H1 (cell line): ENCODE measurements around the gene PDE5A. TPM values are rescaled to one million over a fixed set of nuclear protein-coding genes. Genes with fewer than 3 reads are reported as not detected.

Experiments
- ASH2L ChIP-seq: fragments of 200-600, 300-600 bp; sonication (generic); IDR thresholded peaks from one replicate; pipeline ENCODE4 v1.7.1; 2017; ENCODE audit warnings: low read length
- ATF3 ChIP-seq: IDR thresholded peaks from 2 replicates; pipeline ENCODE4 v1.6.1; 2011; ENCODE audit warnings: low read depth, mild to moderate bottlenecking, low read length; ENCODE audit not compliant: insufficient read depth
- BRCA1 ChIP-seq: IDR thresholded peaks from 2 replicates; pipeline ENCODE4 v1.6.1; 2012; ENCODE audit warnings: low read depth, low read length, improper control_type of control experiment
- EGR1 ChIP-seq: IDR thresholded peaks from 2 replicates; pipeline ENCODE4 v1.6.1; 2011; ENCODE audit warnings: low read depth, low read length, borderline replicate concordance
- EP300 ChIP-seq, 2 experiments: IDR thresholded peaks; 1 replicate in 1 of 2; 2 replicates in 1 of 2; pipeline ENCODE4 v1.6.1; 2011 to 2012; ENCODE audit warnings: low read depth in 2 of 2, low read length in 2 of 2, mild to moderate bottlenecking in 2 of 2, borderline replicate concordance in 1 of 2, inconsistent platforms in 1 of 2, moderate library complexity in 1 of 2
- JUND ChIP-seq: IDR thresholded peaks from 2 replicates; pipeline ENCODE4 v1.6.1; 2011; ENCODE audit warnings: mild to moderate bottlenecking, improper control_type of control experiment, low read length
- KDM4A ChIP-seq: IDR thresholded peaks from one replicate; pipeline ENCODE4 v1.7.1; 2012; ENCODE audit warnings: low read depth, mild to moderate bottlenecking, moderate library complexity, low read length, inconsistent platforms; ENCODE audit not compliant: severe bottlenecking
- KDM5A ChIP-seq: fragments of 200-600 bp; IDR thresholded peaks from 2 replicates; pipeline ENCODE4 v1.7.1; 2012; ENCODE audit warnings: mild to moderate bottlenecking, low read length, inconsistent platforms, mixed read lengths
- MAX ChIP-seq: IDR thresholded peaks from 2 replicates; pipeline ENCODE4 v1.6.1; 2012; ENCODE audit warnings: inconsistent platforms
- NANOG ChIP-seq: IDR thresholded peaks from 2 replicates; pipeline ENCODE4 v1.6.1; 2011; ENCODE audit warnings: low read length, low read depth, mild to moderate bottlenecking, inconsistent platforms; ENCODE audit not compliant: insufficient read depth, poor library complexity, severe bottlenecking
- POLR2A ChIP-seq, 2 experiments: IDR thresholded peaks; 1 replicate in 1 of 2; 2 replicates in 1 of 2; pipeline ENCODE4 v1.6.1; 2011; ENCODE audit warnings: low read depth in 2 of 2, low read length in 2 of 2, mild to moderate bottlenecking in 2 of 2; ENCODE audit errors: control extremely low read depth in 1 of 2
- POLR2AphosphoS5 ChIP-seq: IDR thresholded peaks from 2 replicates; pipeline ENCODE4 v1.6.1; 2011; ENCODE audit warnings: low read depth, low read length
- RAD21 ChIP-seq, 2 experiments: IDR thresholded peaks in 1 of 2; conservative IDR thresholded peaks in 1 of 2; 2 replicates each; pipeline ENCODE4 v1.6.1; 2011; ENCODE audit warnings: low read depth in 2 of 2, low read length in 2 of 2, improper control_type of control experiment in 1 of 2, inconsistent platforms in 1 of 2, mild to moderate bottlenecking in 1 of 2, moderate library complexity in 1 of 2
- TAF1 ChIP-seq: IDR thresholded peaks from 2 replicates; pipeline ENCODE4 v1.6.1; 2011; ENCODE audit warnings: mild to moderate bottlenecking, low read depth, low read length
- TAF7 ChIP-seq: optimal IDR thresholded peaks from 2 replicates; pipeline ENCODE3; 2011; ENCODE audit warnings: low read depth, mild to moderate bottlenecking, inconsistent platforms, low read length, moderate library complexity, borderline replicate concordance
- USF2 ChIP-seq: IDR thresholded peaks from 2 replicates; pipeline ENCODE4 v1.6.1; 2011; ENCODE audit warnings: low read length, improper control_type of control experiment
- polyA plus RNA-seq, 7 experiments: library from polyadenylated mRNA; depleted of rRNA in 3 of 7; stranded (reverse) in 5 of 7; unstranded in 2 of 7; fragments of >200 nt in 5 of 7; fragments of 200-250 nt in 2 of 7; gene quantifications; 1 replicate in 5 of 7; 2 replicates in 1 of 7; 4 replicates in 1 of 7; pipeline versions ENCODE4 v1.2.1 to v1.2.3, GENCODE V29; 2011 to 2013; ENCODE audit warnings: missing spikeins in 2 of 7, mixed read lengths in 2 of 7
- total RNA-seq: library from RNA; stranded (reverse); fragmentation: NEBNext Ultra II Directional; extraction: Animal tissue kit (Norgen Biotek cat#: 25700); gene quantifications from 2 replicates; pipeline ENCODE4 v1.2.1, GENCODE V29; 2021
- TF ChIP-seq, protein P1 (sequence below): IDR thresholded peaks from 2 replicates; pipeline ENCODE4 v1.6.1; 2012; ENCODE audit warnings: low read length, inconsistent platforms

The PDE5A gene
- total and polyA plus RNA-seq, 2 of the 8 experiments (the other 6 are each of a cell fraction or from before 2014, with no cell fraction given): 5.6 to 32.4 TPM

DNA sequence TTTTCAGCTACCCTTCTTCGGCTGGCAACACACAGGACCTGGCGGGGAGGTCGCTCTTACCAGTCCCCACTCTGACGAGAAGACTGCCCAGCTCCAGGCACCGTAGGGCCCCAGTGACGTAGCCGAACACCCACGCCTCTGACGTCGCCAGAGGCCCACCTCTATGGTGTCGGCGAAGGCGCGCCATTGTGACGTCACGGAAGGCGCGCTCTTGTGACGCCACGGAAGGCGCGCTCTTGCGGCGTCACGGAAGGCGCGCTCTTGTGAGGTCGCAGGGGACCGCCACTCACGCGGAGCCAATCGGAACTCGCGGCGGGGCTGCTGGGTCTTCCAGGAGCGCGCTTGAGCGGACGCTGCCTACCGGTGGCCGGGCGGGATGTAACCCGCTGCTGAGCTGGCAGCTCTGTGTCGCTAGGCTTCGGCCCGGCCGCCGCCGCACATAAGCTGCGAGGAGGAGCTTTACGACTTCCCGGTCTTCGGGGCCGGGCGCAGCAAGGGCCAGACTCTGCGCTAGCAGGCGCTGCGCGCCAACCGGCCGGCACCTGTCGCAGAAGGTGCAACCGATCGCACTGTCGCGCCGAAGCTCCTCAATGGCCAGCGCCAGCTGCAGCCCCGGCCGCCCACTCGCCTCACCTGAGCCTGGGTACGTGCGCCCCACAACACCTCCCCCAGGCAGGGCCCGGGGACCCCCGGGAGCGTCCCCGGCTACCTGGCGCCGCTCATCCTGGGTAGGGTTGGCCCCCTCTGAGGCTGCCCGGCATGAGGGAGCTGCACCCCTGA, 173.9 kb downstream of the PDE5A start (continued):
- TF ChIP-seq MAX: peak; percentile 71
- TF ChIP-seq, protein P1, sequence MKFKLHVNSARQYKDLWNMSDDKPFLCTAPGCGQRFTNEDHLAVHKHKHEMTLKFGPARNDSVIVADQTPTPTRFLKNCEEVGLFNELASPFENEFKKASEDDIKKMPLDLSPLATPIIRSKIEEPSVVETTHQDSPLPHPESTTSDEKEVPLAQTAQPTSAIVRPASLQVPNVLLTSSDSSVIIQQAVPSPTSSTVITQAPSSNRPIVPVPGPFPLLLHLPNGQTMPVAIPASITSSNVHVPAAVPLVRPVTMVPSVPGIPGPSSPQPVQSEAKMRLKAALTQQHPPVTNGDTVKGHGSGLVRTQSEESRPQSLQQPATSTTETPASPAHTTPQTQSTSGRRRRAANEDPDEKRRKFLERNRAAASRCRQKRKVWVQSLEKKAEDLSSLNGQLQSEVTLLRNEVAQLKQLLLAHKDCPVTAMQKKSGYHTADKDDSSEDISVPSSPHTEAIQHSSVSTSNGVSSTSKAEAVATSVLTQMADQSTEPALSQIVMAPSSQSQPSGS: peak; percentile 92
- TF ChIP-seq KDM5A: peak; percentile 38; the same call in 1 of the 2 replicates
- peak; percentile 100 for TF ChIP-seq KDM4A
- TF ChIP-seq ASH2L: peak; percentile 57
- peak; percentile 75 for TF ChIP-seq TAF1
- TF ChIP-seq POLR2AphosphoS5: peak; percentile 94
- peak; percentile 100 for TF ChIP-seq ATF3
- TF ChIP-seq BRCA1: peak; percentile 83
- TF ChIP-seq POLR2A (IDR thresholded peaks at IDR 0.05; ENCODE audit: control extremely low read depth in 1 of 2, low read depth in 2 of 2, low read length in 2 of 2): peak; percentile 56 to 86
- TF ChIP-seq NANOG: peak; percentile 37
- peak in 1 of 2 experiments; percentile 23; a peak in 3 of 4 replicates for TF ChIP-seq RAD21 (IDR thresholded peaks at IDR 0.05 in 1 of 2, conservative IDR thresholded peaks at IDR 0.05 in 1 of 2; ENCODE audit: low read depth in 2 of 2, low read length in 2 of 2)
- TF ChIP-seq EP300 (IDR thresholded peaks at IDR 0.05; ENCODE audit: borderline replicate concordance in 1 of 2, low read depth in 2 of 2, low read length in 2 of 2): peak; percentile 5 to 75; a peak in 1 of 3 replicates
- TF ChIP-seq USF2: peak; percentile 56; the same call in 1 of the 2 replicates
- 0 out of 2 replicates have a peak, but pooled peaks have one; percentile 24 for TF ChIP-seq JUND
- peak; percentile 98 for TF ChIP-seq EGR1
- peak; percentile 85 for TF ChIP-seq TAF7
